Uterus (tissue), 2 donors: Measurements from ENCODE around the gene OR8J3.

Source experiments
- CTCF ChIP-seq, 4 experiments: fragments of 200-600 bp in 2 of 4; fragments of 450-650 bp in 2 of 4; sonication (generic) in 2 of 4; IDR thresholded peaks; one replicate each; pipeline ENCODE4 v1.5.1; 2016 to 2019; ENCODE audit warnings: antibody characterized with exemption in 4 of 4, mild to moderate bottlenecking in 2 of 4, moderate library complexity in 1 of 4
- POLR2A ChIP-seq, 2 donors: fragments of 450-650 bp; IDR thresholded peaks; one replicate each; pipeline ENCODE4 v1.6.1; 2016; ENCODE audit warnings: antibody characterized with exemption in 2 of 2, mild to moderate bottlenecking in 1 of 2, moderate library complexity in 1 of 2

DNA sequence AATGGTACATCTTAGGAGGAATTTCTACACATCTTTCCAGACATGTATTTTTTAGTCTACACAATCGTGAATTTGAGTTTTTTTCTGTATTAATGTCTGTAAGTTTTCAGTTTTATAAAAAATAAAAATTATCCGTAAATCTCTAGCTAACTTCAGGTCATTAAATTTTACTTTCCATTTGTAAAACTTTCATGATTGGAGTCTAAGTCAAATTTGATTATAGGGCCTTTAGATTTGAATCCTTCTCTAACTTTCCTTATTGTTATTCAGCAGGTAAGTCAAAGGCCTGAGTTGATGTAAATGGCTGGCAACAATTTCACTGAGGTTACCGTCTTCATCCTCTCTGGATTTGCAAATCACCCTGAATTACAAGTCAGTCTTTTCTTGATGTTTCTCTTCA lies 47.0 kb downstream of the OR8J3 start, which contains the start of gene OR8I2:
- TF ChIP-seq CTCF (IDR thresholded peaks at IDR 0.05) (no peak), POLR2A (IDR thresholded peaks at IDR 0.05) (no peak)
